Measurements from ENCODE around the gene CAMK2D.

The CAMK2D gene

DNA sequence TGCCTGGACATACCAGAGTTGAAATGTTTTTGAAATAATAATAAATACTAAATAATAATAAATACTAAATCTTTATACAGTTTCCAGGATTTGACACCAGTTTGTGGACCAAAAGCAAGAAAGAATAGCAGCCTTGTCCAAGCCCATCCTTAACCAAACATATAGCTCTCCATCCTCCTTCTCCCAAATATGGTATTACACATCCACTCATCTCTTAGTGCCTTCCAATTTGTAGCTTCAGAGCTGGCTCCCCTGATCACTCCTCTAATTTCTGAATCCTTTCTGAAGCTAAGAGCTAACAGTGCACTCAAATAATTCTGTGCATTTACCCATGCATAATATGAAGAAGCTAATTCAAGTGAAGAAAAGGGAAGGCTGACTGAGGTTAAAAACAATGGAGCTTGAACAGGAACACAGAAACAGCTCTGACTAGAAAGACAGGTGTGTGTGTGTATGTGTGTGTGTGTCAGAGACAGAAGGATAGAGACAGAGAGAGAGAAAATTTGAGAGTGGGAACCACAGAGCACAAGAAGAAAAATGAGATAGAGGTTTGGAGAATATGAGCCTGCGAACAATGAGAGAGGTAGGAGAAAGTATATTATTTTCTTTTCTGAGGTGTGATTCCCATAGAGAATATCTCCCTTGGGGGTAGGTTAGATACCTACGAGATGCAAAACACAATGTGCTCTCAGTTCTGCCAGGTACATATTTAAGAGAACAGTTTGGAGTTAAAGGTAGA is 123.5 kb downstream of the CAMK2D start:
- no peak for DNase-seq (ENCODE audit: low read depth)

DNA sequence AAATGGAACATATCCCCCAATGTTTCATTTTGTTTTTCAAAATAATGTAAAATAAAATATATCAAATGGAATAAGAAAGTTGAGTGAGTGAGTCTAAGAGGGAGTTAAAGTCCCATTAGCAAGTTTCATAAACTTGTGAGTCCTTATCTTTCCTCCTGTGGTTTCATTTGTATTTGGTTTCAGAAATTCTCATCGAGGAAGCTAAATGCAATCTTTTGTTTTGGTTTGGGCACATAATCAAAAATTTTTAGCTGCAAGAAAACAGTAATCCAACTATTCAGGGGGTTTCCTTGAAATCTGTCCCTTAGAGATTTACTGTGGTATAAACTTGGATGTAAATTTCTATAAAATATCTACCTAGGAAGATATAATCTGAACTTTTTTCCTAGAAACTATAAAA is 124.2 kb downstream of the CAMK2D start:
- DNase-seq (ENCODE audit: low read depth), result no peak

GRCh38 chr4:113636877-113637276 is 124.7 kb downstream of the CAMK2D start:
- DNase-seq (ENCODE audit: low read depth), result no peak

DNA sequence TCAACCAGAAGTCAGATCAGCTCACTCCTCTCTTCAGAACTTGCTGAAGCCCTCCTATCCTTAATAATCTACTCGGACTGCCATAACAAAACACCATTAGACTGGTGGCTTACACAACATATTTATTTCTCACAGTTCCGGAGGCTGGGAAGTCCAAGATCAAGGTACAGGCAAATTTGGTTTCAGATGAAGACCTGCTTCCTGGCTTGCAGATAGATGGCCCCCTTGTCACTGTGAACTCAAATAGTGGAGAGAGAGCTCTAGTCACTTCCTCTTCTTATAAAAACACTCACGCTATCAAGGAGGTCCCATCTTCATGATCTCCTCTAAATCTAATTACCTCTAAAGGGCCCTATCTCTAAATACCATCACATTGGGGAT is 125.1 kb downstream of the CAMK2D start:
- DNase-seq (ENCODE audit: low read depth), result no peak

- peak; percentile 28 for DNase-seq (ENCODE audit: low read depth)
These were observed 125.7 kb downstream of the CAMK2D start for GRCh38 chr4:113635739-113636437.

DNA sequence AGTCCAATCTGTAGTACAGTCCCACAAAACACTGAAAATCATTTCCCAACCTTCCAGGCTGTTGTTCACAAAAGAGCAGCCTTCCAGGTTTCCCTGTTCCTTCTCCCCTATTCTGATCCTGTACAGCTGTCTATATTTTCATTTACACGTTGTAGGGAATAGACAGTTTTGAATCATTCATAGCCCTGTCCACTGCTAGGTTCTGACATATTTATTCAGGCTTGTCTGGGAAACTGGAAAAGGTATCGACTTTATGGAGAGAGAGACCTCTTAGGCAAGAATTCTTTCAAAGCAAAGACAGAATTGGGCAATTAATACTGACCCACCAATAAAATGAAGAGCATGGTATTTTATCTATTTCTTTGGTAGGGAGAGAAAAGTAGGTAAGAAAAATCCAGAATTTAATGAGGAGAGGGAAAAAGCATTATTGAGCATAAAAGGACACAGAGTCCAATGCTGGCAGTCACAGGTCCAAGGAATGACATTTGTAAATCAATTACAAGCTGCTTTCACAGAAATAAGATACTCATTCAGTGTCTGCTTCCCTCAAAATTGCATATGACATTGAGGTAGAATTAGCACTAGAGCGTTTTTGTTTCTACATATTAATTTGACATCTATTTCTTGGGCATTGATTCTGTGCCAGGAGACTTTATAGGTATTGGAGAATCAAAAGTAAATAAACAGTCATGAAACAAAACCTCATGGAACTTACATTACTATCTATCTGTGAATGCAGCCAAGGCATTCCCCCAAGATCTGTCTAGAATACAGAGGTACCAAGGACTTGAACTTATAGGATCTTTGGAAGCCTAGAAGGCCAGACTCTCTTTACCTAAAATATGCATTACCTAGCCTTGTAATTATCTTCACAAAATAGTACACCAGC is 127.2 kb downstream of the CAMK2D start:
- DNase-seq (ENCODE audit: low read depth), result no peak

- no peak for DNase-seq (ENCODE audit: low read depth)
These were observed 128.1 kb downstream of the CAMK2D start for GRCh38 chr4:113633467-113633866.

- DNase-seq (ENCODE audit: low read depth), result no peak
These were observed 132.8 kb downstream of the CAMK2D start for GRCh38 chr4:113628711-113629110.

DNA sequence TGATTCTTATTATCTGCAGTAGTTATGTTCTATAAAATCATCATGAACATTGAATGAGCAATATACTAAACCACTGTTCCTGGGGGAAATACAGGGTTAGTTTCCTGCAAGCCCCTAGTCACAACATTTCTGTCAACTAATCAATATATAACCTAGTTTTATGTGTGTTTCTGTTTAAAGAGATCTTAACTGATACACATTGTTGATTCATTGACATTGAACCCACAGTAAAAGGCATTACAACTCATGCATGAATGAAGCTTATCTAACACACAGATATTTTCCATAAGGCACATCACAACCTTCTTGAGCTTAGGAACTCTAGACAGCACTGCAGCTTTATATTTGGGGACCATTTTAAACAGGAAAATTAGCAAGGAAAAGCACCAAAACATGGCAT is 134.2 kb downstream of the CAMK2D start:
- no peak for DNase-seq (ENCODE audit: low read depth)

GRCh38 chr4:113625902-113626301 is 135.6 kb downstream of the CAMK2D start:
- no peak for DNase-seq (ENCODE audit: low read depth)

- no peak for DNase-seq (ENCODE audit: low read depth)
These were observed 138.2 kb downstream of the CAMK2D start for GRCh38 chr4:113623274-113623894.

DNA sequence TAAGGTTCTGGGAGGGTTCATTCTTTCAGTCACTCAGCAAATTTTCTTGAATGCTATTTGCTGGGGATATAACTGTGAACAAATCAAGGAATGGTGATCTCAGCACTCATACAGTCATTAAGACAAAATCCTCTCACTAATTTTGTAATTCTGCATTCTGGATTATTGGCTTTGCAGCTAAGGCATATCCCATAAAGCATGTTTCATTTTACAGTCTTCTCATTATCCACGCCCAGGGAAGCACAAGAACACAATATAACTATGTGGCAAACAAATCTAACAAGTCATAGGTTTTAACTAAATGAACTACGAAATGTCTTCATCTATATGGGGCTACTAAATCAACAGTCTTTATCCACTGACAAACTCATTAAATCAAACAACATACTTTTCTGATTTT is 139.9 kb downstream of the CAMK2D start:
- DNase-seq (ENCODE audit: low read depth), result no peak

DNA sequence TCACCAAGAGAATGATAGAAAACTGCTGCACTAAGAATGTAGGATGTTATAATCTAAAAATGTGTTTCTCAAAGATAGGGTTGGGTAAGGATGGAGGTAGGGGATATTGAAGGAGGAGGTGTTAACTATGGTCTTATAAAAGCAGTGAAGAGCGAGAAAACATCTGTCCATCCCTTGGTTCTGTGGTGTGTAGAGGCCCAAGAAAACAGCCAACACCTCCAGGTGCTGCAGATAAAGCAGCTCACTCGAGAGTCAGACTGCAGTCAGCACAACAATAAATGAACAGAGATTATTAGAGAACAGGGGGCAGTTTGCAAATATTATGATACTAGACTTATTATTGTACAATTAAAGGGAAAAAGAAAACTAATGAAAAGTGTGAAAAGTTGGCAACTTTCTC is 141.5 kb downstream of the CAMK2D start:
- DNase-seq (ENCODE audit: low read depth), result no peak

DNA sequence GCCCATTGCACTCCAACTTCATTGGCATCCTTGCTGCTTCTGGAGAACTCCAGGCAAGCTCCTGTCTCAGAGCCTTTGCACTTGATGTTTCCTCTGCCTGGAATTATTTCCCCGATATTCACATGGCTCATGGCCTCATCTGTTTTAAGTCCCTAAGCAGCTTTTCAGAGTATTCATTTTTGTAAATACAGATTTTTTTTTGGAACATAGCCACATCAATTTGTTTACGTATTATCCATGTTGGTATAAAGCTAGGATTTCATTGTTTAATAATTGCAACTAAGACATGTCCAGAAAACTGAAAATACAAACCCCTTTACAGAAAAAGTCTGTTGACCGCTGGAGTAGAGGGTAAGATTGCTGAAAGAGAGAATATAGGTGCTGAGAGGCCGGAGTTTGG is 142.0 kb downstream of the CAMK2D start:
- no peak for DNase-seq (ENCODE audit: low read depth)

- peak; percentile 40 for DNase-seq (ENCODE audit: low read depth)
These were observed 143.3 kb downstream of the CAMK2D start for GRCh38 chr4:113618205-113618604.

DNA sequence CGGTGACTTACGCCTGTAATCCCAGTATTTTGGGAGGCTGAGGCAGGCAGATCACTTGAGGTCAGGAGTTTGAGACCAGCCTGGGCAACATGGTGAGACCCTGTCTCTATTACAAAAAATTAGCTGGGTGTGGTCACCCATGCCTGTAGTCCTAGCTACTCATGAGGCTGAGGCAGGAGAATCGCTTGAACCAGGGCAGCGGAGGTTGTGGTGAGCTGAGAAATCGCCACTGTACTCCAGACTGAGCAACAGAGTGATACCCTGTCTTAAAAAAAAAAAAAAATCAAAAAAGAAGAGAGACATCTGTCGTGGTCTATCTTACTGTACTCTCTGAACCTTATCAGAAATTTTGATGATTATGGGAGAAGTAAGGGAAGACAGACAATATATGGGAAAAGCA is 144.3 kb downstream of the CAMK2D start:
- no peak for DNase-seq (ENCODE audit: low read depth)

GRCh38 chr4:113616443-113616842 is 145.1 kb downstream of the CAMK2D start:
- DNase-seq (ENCODE audit: low read depth), result no peak

GRCh38 chr4:113614414-113614813 is 147.1 kb downstream of the CAMK2D start:
- DNase-seq (ENCODE audit: low read depth), result no peak

DNA sequence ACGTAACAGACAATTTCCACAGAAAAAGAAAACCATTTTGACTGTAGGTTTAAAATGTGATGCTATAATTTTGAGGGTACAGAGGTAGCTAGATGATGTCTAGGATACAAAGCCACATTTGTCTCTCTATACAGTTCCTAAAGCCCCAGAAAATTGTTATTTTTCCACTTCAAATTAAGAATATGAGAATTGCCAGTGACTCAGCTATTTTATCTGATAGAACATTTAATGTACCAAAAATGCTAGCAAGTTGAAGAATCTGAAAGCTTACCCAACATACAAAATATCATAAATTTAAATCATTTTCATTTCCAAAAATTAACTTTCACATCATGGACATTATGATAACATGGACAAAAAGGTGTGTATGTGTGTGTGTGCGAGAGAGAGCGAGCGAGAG is 148.0 kb downstream of the CAMK2D start:
- DNase-seq (ENCODE audit: low read depth), result no peak

DNA sequence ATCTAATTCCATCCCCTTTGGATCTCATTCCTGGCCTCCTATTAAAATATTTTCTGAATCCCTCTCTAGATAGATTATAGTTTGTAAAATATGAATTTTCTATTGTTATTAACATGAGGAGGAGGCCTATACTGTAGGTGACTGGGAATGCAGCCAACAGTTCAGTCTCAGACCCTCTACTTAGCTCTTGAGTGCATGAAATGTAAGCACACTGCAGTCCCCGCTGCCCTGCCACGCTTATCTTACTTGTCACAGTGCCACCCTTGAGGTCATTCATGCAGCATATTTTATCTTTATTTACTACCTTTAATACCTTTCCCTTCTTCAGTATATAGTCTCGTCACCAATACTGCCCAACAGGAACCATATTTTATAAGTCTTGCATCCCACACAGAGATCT is 151.0 kb downstream of the CAMK2D start:
- no peak for DNase-seq (ENCODE audit: low read depth)

GRCh38 chr4:113607998-113608397 is 153.5 kb downstream of the CAMK2D start:
- DNase-seq (ENCODE audit: low read depth), result no peak

- DNase-seq (ENCODE audit: low read depth), result no peak
These were observed 154.3 kb downstream of the CAMK2D start for GRCh38 chr4:113607147-113607720.
